WERI-Rb-1 (cell line): ENCODE measurements around the gene DNAAF2.

ENCODE experiments used
- DNase-seq: peaks from one replicate; pipeline ENCODE4 v3.0.0-alpha.2; 2020
- H3K27ac ChIP-seq: fragments of 250-450 bp; sonication (Bioruptor Pico); 2 replicates; pipeline ENCODE4 v1.5.1; 2020; ENCODE audit warnings: mild to moderate bottlenecking, moderate library complexity
- H3K27me3 ChIP-seq: fragments of 250-450 bp; sonication (Bioruptor Pico); 2 replicates; pipeline ENCODE4 v1.5.1; 2021; ENCODE audit warnings: mild to moderate bottlenecking, low read depth, moderate library complexity; ENCODE audit not compliant: insufficient read depth, severe bottlenecking
- H3K36me3 ChIP-seq: fragments of 250-450 bp; sonication (Bioruptor Pico); 2 replicates; pipeline ENCODE4 v1.5.1; 2020; ENCODE audit warnings: mild to moderate bottlenecking, moderate library complexity
- H3K4me3 ChIP-seq: 2 replicates; pipeline ENCODE4 v1.5.1; 2011; ENCODE audit warnings: low read depth, mild to moderate bottlenecking, control low read depth, low read length
- H3K9me3 ChIP-seq: fragments of 250-450 bp; sonication (Bioruptor Pico); 2 replicates; pipeline ENCODE4 v1.5.1; 2021; ENCODE audit warnings: mild to moderate bottlenecking, moderate library complexity; ENCODE audit not compliant: severe bottlenecking
- TF ChIP-seq, protein P1 (sequence below): IDR thresholded peaks from 2 replicates; pipeline ENCODE4 v1.5.1; 2011; ENCODE audit warnings: low read depth, mild to moderate bottlenecking, control low read depth, inconsistent platforms, low read length

Gene DNAAF2, protein sequence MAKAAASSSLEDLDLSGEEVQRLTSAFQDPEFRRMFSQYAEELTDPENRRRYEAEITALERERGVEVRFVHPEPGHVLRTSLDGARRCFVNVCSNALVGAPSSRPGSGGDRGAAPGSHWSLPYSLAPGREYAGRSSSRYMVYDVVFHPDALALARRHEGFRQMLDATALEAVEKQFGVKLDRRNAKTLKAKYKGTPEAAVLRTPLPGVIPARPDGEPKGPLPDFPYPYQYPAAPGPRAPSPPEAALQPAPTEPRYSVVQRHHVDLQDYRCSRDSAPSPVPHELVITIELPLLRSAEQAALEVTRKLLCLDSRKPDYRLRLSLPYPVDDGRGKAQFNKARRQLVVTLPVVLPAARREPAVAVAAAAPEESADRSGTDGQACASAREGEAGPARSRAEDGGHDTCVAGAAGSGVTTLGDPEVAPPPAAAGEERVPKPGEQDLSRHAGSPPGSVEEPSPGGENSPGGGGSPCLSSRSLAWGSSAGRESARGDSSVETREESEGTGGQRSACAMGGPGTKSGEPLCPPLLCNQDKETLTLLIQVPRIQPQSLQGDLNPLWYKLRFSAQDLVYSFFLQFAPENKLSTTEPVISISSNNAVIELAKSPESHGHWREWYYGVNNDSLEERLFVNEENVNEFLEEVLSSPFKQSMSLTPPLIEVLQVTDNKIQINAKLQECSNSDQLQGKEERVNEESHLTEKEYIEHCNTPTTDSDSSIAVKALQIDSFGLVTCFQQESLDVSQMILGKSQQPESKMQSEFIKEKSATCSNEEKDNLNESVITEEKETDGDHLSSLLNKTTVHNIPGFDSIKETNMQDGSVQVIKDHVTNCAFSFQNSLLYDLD

GRCh38 chr14:49634547-49635334 lies at the start of gene DNAAF2:
DNAAF2 (minus strand) TSS chr14:49635244; CDS start chr14:49635149, 95 bp downstream.
- DNase-seq = peak; percentile 66
- Histone ChIP-seq H3K4me3 (peak within 1 kb of the TSS; percentile 85), H3K27me3 (no peaks in the 10 kb centered on the region), H3K9me3 (no peaks in the 10 kb centered on the region), H3K27ac (peak within 1 kb of the TSS; percentile 89), H3K36me3 (peaks cover 31% of the 10 kb centered on the region)
- TF ChIP-seq, protein P1, sequence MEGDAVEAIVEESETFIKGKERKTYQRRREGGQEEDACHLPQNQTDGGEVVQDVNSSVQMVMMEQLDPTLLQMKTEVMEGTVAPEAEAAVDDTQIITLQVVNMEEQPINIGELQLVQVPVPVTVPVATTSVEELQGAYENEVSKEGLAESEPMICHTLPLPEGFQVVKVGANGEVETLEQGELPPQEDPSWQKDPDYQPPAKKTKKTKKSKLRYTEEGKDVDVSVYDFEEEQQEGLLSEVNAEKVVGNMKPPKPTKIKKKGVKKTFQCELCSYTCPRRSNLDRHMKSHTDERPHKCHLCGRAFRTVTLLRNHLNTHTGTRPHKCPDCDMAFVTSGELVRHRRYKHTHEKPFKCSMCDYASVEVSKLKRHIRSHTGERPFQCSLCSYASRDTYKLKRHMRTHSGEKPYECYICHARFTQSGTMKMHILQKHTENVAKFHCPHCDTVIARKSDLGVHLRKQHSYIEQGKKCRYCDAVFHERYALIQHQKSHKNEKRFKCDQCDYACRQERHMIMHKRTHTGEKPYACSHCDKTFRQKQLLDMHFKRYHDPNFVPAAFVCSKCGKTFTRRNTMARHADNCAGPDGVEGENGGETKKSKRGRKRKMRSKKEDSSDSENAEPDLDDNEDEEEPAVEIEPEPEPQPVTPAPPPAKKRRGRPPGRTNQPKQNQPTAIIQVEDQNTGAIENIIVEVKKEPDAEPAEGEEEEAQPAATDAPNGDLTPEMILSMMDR = no peak

DNA sequence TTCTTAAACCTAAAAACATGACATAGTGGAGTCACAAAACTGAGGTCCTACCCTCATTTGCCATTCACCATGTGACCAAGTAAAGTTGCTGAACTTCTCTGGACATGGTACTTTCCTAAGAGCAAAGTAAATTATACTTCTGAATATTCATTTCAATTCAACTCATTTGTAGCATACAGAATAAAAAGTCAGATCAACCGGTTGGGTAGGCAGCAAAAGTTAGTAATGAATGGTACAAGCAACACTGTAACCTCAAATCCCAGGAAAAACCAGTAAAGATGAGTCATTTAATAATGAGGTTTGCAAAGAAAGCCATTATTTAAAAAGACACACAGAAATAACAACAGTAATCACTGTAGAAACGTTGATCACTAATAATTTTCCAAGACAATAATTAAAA lies 44.2 kb upstream of the DNAAF2 start:
- no peak for DNase-seq
- no peaks in the 10 kb centered on the region for H3K9me3 ChIP-seq
- H3K27ac ChIP-seq = no peak overlapping the region
- no peaks in the 10 kb centered on the region for H3K27me3 ChIP-seq
- H3K4me3 ChIP-seq = no peak overlapping the region
- TF ChIP-seq, protein P1 = no peak
- H3K36me3 ChIP-seq = peaks cover 53% of the 10 kb centered on the region

GRCh38 chr14:49677643-49678042 lies 42.6 kb upstream of the DNAAF2 start:
- H3K27me3 ChIP-seq = no peaks in the 10 kb centered on the region
- no peaks in the 10 kb centered on the region for H3K9me3 ChIP-seq
- H3K36me3 ChIP-seq = peaks cover 48% of the 10 kb centered on the region
- no peak overlapping the region for H3K4me3 ChIP-seq
- no peak overlapping the region for H3K27ac ChIP-seq
- TF ChIP-seq, protein P1 = peak; percentile 37; the same call in 1 of the 2 replicates
- DNase-seq = no peak

DNA sequence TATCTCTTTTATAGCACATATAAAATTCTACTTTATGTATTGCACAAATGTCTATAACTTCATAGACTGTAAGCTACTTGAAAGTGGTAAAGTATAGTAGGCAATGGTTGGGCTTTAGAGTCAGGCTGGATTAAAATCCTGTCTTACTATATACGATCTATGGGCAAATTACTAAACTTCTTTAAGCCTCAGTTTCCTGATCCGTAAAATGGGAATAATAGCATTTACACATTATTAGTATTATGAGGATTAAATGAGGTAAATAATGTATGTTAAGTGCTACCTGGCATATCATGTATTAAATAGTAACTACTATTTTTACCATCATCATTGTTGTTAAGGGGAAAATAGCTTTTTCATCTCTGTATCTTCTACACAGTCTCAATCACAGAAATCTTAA lies 38.5 kb upstream of the DNAAF2 start:
- H3K27ac ChIP-seq = no peak overlapping the region
- no peak overlapping the region for H3K4me3 ChIP-seq
- no peak for DNase-seq
- no peaks in the 10 kb centered on the region for H3K9me3 ChIP-seq
- no peaks in the 10 kb centered on the region for H3K27me3 ChIP-seq
- TF ChIP-seq, protein P1 = no peak
- peaks cover 25% of the 10 kb centered on the region for H3K36me3 ChIP-seq

DNA sequence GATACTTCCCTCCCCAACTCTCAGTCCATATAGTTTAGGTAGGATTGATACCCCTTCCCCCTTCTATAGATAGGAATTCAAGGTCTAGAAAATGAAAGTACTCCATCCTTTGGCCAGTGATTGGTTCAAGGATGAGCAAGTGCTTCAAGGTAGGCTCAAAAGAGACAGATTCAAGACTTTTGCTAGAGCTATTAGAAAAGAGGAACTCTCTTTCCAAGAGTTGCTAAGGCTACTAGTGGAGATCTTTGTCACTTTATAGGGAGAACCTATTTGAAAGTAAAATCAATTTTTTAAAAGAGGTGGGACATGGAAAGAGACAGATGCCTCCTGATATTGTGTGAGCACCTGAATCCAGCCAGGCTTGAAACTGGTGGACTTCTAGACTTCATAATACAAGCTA lies 35.4 kb upstream of the DNAAF2 start:
- Histone ChIP-seq H3K4me3 (no peak overlapping the region), H3K36me3 (peaks cover 16% of the 10 kb centered on the region), H3K27me3 (no peaks in the 10 kb centered on the region), H3K27ac (no peak overlapping the region), H3K9me3 (no peaks in the 10 kb centered on the region)
- TF ChIP-seq, protein P1 = no peak
- no peak for DNase-seq
